HepG2 (cell line): ENCODE measurements around the gene TNFAIP1. TPM values are rescaled to one million over a fixed set of nuclear protein-coding genes. Genes with fewer than 3 reads are reported as not detected.

ENCODE experiments used
- ATAC-seq: fragments of 200-7000 bp; cut with Tn5 transposase; 3 replicates; pipeline ENCODE4 v1.9.1; 2020; ENCODE audit warnings: mild to moderate bottlenecking, moderate library complexity
- BruUV-seq: library from RNA; stranded (reverse); fragments of 400-500 nt; replicated peaks from 2 replicates; lab custom pipeline; 2021; lab: Mats Ljungman, UMichigan
- CTCF ChIA-PET: fragments of 300-600 bp; formaldehyde crosslinking; extraction: SDS; loops from one replicate; lab custom pipeline; 2021; ENCODE audit warnings: low total read pairs, inconsistent platforms, low intra/inter-chr PET ratio; lab: Yijun Ruan, JAX
- POLR2A ChIA-PET: fragments of 350-600 bp; sonication (Branson Sonifier 250); formaldehyde crosslinking; loops from one replicate; lab custom pipeline; 2020; ENCODE audit warnings: antibody characterized with exemption, inconsistent platforms; lab: Yijun Ruan, JAX
- DNase-seq: peaks from one replicate; pipeline ENCODE4 v3.0.0-alpha.2; 2015; ENCODE audit warnings: low spot score
- FAIRE-seq: peaks from 3 replicates; lab custom pipeline; 2011; peaks lifted over from hg19 to GRCh38; lab: Jason Lieb, UNC
- H2AFZ ChIP-seq: one replicate; pipeline ENCODE4 v1.6.1; 2011; ENCODE audit warnings: low read length, inconsistent platforms
- H3K27ac ChIP-seq: fragments of 300-600 bp; 3 replicates; pipeline ENCODE4 v1.8.0; 2011; ENCODE audit warnings: mixed run types, mild to moderate bottlenecking, mixed read lengths, low read length, inconsistent platforms; ENCODE audit not compliant: insufficient read depth; ENCODE audit errors: extremely low read length
- H3K27me3 ChIP-seq, 2 experiments: fragments of 200-600 bp in 1 of 2; 2 replicates in 1 of 2; 3 replicates in 1 of 2; pipeline versions ENCODE4 v1.6.0 to v1.8.0; 2011; ENCODE audit warnings: low read length in 2 of 2, mild to moderate bottlenecking in 2 of 2, moderate library complexity in 2 of 2, inconsistent platforms in 1 of 2; ENCODE audit not compliant: insufficient read depth in 2 of 2, control insufficient read depth in 1 of 2
- H3K36me3 ChIP-seq, 2 experiments: fragments of 200-600 bp in 1 of 2; replicated peaks in 1 of 2; 2 replicates in 1 of 2; 3 replicates in 1 of 2; pipeline versions ENCODE4 v1.5.1 to v1.8.0; 2011; ENCODE audit warnings: low read length in 2 of 2, inconsistent platforms in 1 of 2; ENCODE audit not compliant: insufficient read depth in 2 of 2, control insufficient read depth in 1 of 2
- H3K4me1 ChIP-seq: 2 replicates; pipeline ENCODE4 v1.5.1; 2012; ENCODE audit warnings: low read length, inconsistent platforms; ENCODE audit not compliant: insufficient read depth
- H3K4me2 ChIP-seq: 2 replicates; pipeline ENCODE4 v1.6.0; 2011; ENCODE audit warnings: low read depth, low read length, inconsistent platforms
- H3K4me3 ChIP-seq, 3 experiments: fragments of 200-600 bp in 1 of 3; sonication (generic), shearing (Covaris generic) in 1 of 3; replicated peaks in 1 of 3; 2 replicates each; pipeline ENCODE4 v1.5.1; 2011 to 2016; ENCODE audit warnings: low read length in 3 of 3, inconsistent platforms in 2 of 3, low read depth in 2 of 3, mild to moderate bottlenecking in 2 of 3, control low read depth in 1 of 3, mixed read lengths in 1 of 3; ENCODE audit not compliant: insufficient read depth in 1 of 3
- H3K79me2 ChIP-seq: one replicate; pipeline ENCODE4 v1.6.1; 2011; ENCODE audit warnings: low read length, inconsistent platforms; ENCODE audit not compliant: insufficient read depth
- H3K9ac ChIP-seq: 2 replicates; pipeline ENCODE4 v1.6.0; 2011; ENCODE audit warnings: mild to moderate bottlenecking, low read depth, low read length, inconsistent platforms; ENCODE audit not compliant: insufficient read depth
- H3K9me3 ChIP-seq: 2 replicates; pipeline ENCODE4 v1.5.1; 2012; ENCODE audit warnings: mild to moderate bottlenecking, low read length
- H4K20me1 ChIP-seq: 2 replicates; pipeline ENCODE4 v1.6.0; 2011; ENCODE audit warnings: inconsistent platforms, mild to moderate bottlenecking, low read length, moderate library complexity; ENCODE audit not compliant: insufficient read depth
- ETS1 ChIP-seq: sonication (generic); formaldehyde crosslinking; IDR thresholded peaks from 2 replicates; pipeline ENCODE4 v1.4.0; 2020; ENCODE audit warnings: missing genetic modification reagents
- ETV5 ChIP-seq: IDR thresholded peaks from 2 replicates; pipeline ENCODE4 v1.6.1; 2018; ENCODE audit warnings: missing biosample characterization, missing genetic modification reagents, inconsistent platforms, borderline replicate concordance
- KLF15 ChIP-seq: sonication (generic); formaldehyde crosslinking; IDR thresholded peaks from 2 replicates; pipeline ENCODE4 v1.8.1; 2023; ENCODE audit warnings: borderline replicate concordance, mild to moderate bottlenecking, inconsistent platforms, missing genetic modification reagents, mixed read lengths
- MED1 ChIP-seq: sonication (generic); formaldehyde crosslinking; IDR thresholded peaks from 2 replicates; pipeline ENCODE4 v1.4.0; 2020; ENCODE audit warnings: missing genetic modification reagents
- NR0B2 ChIP-seq: sonication (generic); formaldehyde crosslinking; IDR thresholded peaks from 2 replicates; pipeline ENCODE4 v1.4.0; 2020; ENCODE audit warnings: mild to moderate bottlenecking, missing genetic modification reagents
- ZBED4 ChIP-seq: sonication (generic); formaldehyde crosslinking; IDR thresholded peaks from 2 replicates; pipeline ENCODE4 v1.4.0; 2020; ENCODE audit warnings: missing genetic modification reagents, borderline replicate concordance
- ZNF160 ChIP-seq: sonication (generic); formaldehyde crosslinking; IDR thresholded peaks from 2 replicates; pipeline ENCODE4 v1.8.0; 2022; ENCODE audit warnings: mild to moderate bottlenecking, inconsistent platforms, missing genetic modification reagents
- ZNF225 ChIP-seq: sonication (generic); formaldehyde crosslinking; IDR thresholded peaks from 2 replicates; pipeline ENCODE4 v1.4.0; 2020; ENCODE audit warnings: mild to moderate bottlenecking, missing genetic modification reagents
- ZNF414 ChIP-seq: sonication (generic); formaldehyde crosslinking; IDR thresholded peaks from 2 replicates; pipeline ENCODE4 v1.5.0; 2020; ENCODE audit warnings: missing genetic modification reagents
- ZNF558 ChIP-seq: sonication (generic); formaldehyde crosslinking; IDR thresholded peaks from 2 replicates; pipeline ENCODE4 v1.9.0; 2022; ENCODE audit warnings: mild to moderate bottlenecking, missing genetic modification reagents, borderline replicate concordance
- ZNF737 ChIP-seq: sonication (generic); formaldehyde crosslinking; IDR thresholded peaks from 2 replicates; pipeline ENCODE4 v1.5.0; 2020; ENCODE audit warnings: missing genetic modification reagents, mild to moderate bottlenecking, borderline replicate concordance
- ZXDC ChIP-seq: sonication (generic); formaldehyde crosslinking; IDR thresholded peaks from 2 replicates; pipeline ENCODE4 v1.5.0; 2020; ENCODE audit warnings: mild to moderate bottlenecking, missing genetic modification reagents
- WGBS: methylation state at CpG from one replicate; pipeline ENCODE4 v1.1.6; 2017; ENCODE audit warnings: low lambda C conversion rate; 5-methylcytosine and 5-hydroxymethylcytosine counted together
- in situ Hi-C: cut with HindIII; loops from 2 replicates; pipeline ENCODE4 v1.10.0; 2017; ENCODE audit warnings: low pct_unique_long_range_greater_than_20kb; ENCODE audit not compliant: extremely low pct_ligation_motif_present
- intact Hi-C: fragments of 100-400 bp; cut with micrococcal nuclease; formaldehyde crosslinking; loops from one replicate; pipeline ENCODE4 v1.10.0; 2022; ENCODE audit not compliant: unreplicated experiment
- polyA plus RNA-seq, 8 experiments: library from polyadenylated mRNA; depleted of rRNA in 3 of 8; stranded (reverse) in 7 of 8; unstranded in 1 of 8; fragments of >200 nt; fragmentation: Illumina TruSeq in 4 of 8; extraction: Trizol in 4 of 8; gene quantifications; 2 replicates each; pipeline versions ENCODE4 v1.2.1 to v1.2.3, GENCODE V29; 2011 to 2016; ENCODE audit warnings: low read depth in 4 of 8, missing spikeins in 1 of 8, mixed read lengths in 1 of 8; ENCODE audit not compliant: insufficient read depth in 1 of 8
- total RNA-seq, 5 experiments: library from RNA; depleted of rRNA; stranded (reverse); fragments of >200 nt; fragmentation: Illumina TruSeq; extraction: Trizol; gene quantifications; 2 replicates each; pipeline ENCODE4 v1.2.3, GENCODE V29; 2016; ENCODE audit warnings: low read depth in 1 of 5

TNFAIP1 gene
- total and polyA plus RNA-seq, 2 of the 13 experiments (the other 11 are each of a cell fraction or from before 2014, with no cell fraction given) = 17.5 to 40.6 TPM

- POLR2A ChIA-PET = interaction anchor here (1.1 to 2.5 kb wide), 12 partner anchors 9 to 617 kb away, joined by 3 to 68 read pairs (median 10); partner anchors contain the start of genes PHF12, POLDIP2, SLC46A1 and TMEM97
- peak; percentile 24; the same call in 1 of the 2 replicates for TF ChIP-seq ZNF160 (CRISPR knock-in tag)
- no peak for TF ChIP-seq ZBED4 (CRISPR knock-in tag)
- TF ChIP-seq ETS1 (CRISPR knock-in tag) = no peak
- TF ChIP-seq MED1 = no peak
- no peak for TF ChIP-seq ETV5 (CRISPR knock-in tag)
- 0 out of 2 replicates have a peak, but pooled peaks have one; percentile 46 for TF ChIP-seq ZNF414
- TF ChIP-seq KLF15 (CRISPR knock-in tag) = 0 out of 2 replicates have a peak, but pooled peaks have one; percentile 10
- TF ChIP-seq NR0B2 = 0 out of 2 replicates have a peak, but pooled peaks have one; percentile 6
- peak; percentile 59; the same call in 1 of the 2 replicates for TF ChIP-seq ZNF558 (CRISPR knock-in tag)
- TF ChIP-seq ZXDC = 0 out of 2 replicates have a peak, but pooled peaks have one; percentile 11
- TF ChIP-seq ZNF737 (CRISPR knock-in tag) = 0 out of 2 replicates have a peak, but pooled peaks have one; percentile 30
- 0 out of 2 replicates have a peak, but pooled peaks have one; percentile 5 for TF ChIP-seq ZNF225 (CRISPR knock-in tag)
These were observed 828 bp upstream of the TNFAIP1 start for GRCh38 chr17:28334666-28335200.

More at GRCh38 chr17:28334666-28335200, 828 bp upstream of the TNFAIP1 start:
- ATAC-seq (peak; percentile 1), DNase-seq (no peak), FAIRE-seq (no peak)
- H3K4me1 ChIP-seq = peaks cover 46% of the 10 kb centered on the region
- H3K4me3 ChIP-seq = peak overlapping the region; percentile 80 to 94 (median 93)
- peak overlapping the region; percentile 96 for H3K4me2 ChIP-seq
- no peaks in the 10 kb centered on the region; the same call in 1 of the 2 replicates for H4K20me1 ChIP-seq
- no peak overlapping the region for H2AFZ ChIP-seq
- no peaks in the 10 kb centered on the region for H3K9me3 ChIP-seq
- peaks cover 55% of the 10 kb centered on the region for H3K79me2 ChIP-seq
- no peaks in the 10 kb centered on the region; a peak in 1 of 5 replicates for H3K27me3 ChIP-seq
- TSS peak; percentile 50 for BruUV-seq
- intact Hi-C loops (loop anchor here (1.0 kb wide), 1 partner anchor 36 kb away; the partner anchor contains the start of gene VTN), in situ Hi-C loops (no loop called here)
- CTCF ChIA-PET = no interaction called here
- peak overlapping the region; percentile 87 for H3K9ac ChIP-seq
- peak overlapping the region; percentile 56 for H3K27ac ChIP-seq
- 3% methylated on average over 4 of the region's 18 CpGs for WGBS
- peaks cover 8 to 13% of the 10 kb centered on the region in 2 experiments; a peak in 4 of 5 replicates for H3K36me3 ChIP-seq
